ENCODE data around the gene VTA1. TPM values are rescaled to one million over a fixed set of nuclear protein-coding genes. Genes with fewer than 3 reads are reported as not detected.

VTA1 gene
- total and polyA plus RNA-seq, 2 of the 8 experiments (the other 6 are each of a cell fraction or from before 2014, with no cell fraction given), result 63.6 to 67.0 TPM

GRCh38 chr6:142258757-142259156 is 111.7 kb downstream of the VTA1 start:
- FAIRE-seq (no peak), DNase-seq (ENCODE audit: low read depth in 1 of 2, low spot score in 2 of 2) (no peak)
- Histone ChIP-seq H3K36me3 (ENCODE audit: control insufficient read depth in 2 of 4, insufficient read depth in 4 of 4, low read length in 3 of 4) (no peaks in the 10 kb centered on the region), H4K91ac (replicated peaks; ENCODE audit: insufficient read length, low read length) (no peak overlapping the region), H3K18ac (ENCODE audit: extremely low read depth, low read length) (no peak overlapping the region), H4K5ac (ENCODE audit: insufficient read length, low read depth, low read length) (no peak overlapping the region), H3K27ac (ENCODE audit: low read depth, low read length) (no peak overlapping the region), H3K56ac (replicated peaks; ENCODE audit: insufficient read length, low read depth, low read length) (no peak overlapping the region), H3K4me3 (ENCODE audit: extremely low read depth in 1 of 4, insufficient read depth in 2 of 4, low read depth in 3 of 4, low read length in 4 of 4) (no peak overlapping the region), H3K4me2 (ENCODE audit: insufficient read depth in 1 of 2, low read depth in 2 of 2, low read length in 2 of 2) (no peak overlapping the region), H2AK5ac (ENCODE audit: low read depth, low read length) (no peak overlapping the region), H3K9ac (replicated peaks in 1 of 4; ENCODE audit: extremely low read depth in 1 of 4, low read depth in 3 of 4, low read length in 3 of 4) (no peak overlapping the region), H3K14ac (ENCODE audit: insufficient read length) (no peak overlapping the region), H3K23ac (ENCODE audit: insufficient read length) (no peak overlapping the region), H3K4me1 (replicated peaks in 1 of 4; ENCODE audit: control insufficient read depth in 3 of 4, insufficient read depth in 4 of 4, low read length in 3 of 4) (no peaks in the 10 kb centered on the region), H2BK20ac (ENCODE audit: low read length) (no peak overlapping the region), H3K9me3 (ENCODE audit: insufficient read depth in 2 of 2, low read depth in 1 of 2, low read length in 1 of 2) (no peaks in the 10 kb centered on the region), H2BK15ac (ENCODE audit: low read length) (no peak overlapping the region), H2BK5ac (ENCODE audit: low read depth, low read length) (no peak overlapping the region), H4K8ac (ENCODE audit: extremely low read depth, insufficient read depth, low read length) (no peak overlapping the region), H3K79me1 (ENCODE audit: low read depth, low read length) (no peaks in the 10 kb centered on the region), H3K79me2 (ENCODE audit: control insufficient read depth in 1 of 2, insufficient read depth in 2 of 2, low read length in 2 of 2) (no peaks in the 10 kb centered on the region), H3K27me3 (replicated peaks in 1 of 4; ENCODE audit: control insufficient read depth in 3 of 4, extremely low read depth in 1 of 4, insufficient read depth in 3 of 4, low read length in 3 of 4) (peaks cover 0 to 1% (median 0%) of the 10 kb centered on the region in 4 experiments; a peak in 1 of 7 replicates), H2BK120ac (replicated peaks; ENCODE audit: low read depth, low read length) (no peak overlapping the region), H3K23me2 (ENCODE audit: low read depth, low read length) (no peaks in the 10 kb centered on the region), H4K20me1 (replicated peaks in 1 of 2; ENCODE audit: control insufficient read depth in 1 of 2, insufficient read depth in 2 of 2, low read length in 2 of 2) (no peaks in the 10 kb centered on the region), H2BK12ac (ENCODE audit: low read depth, low read length) (no peak overlapping the region), H3K4ac (replicated peaks; ENCODE audit: insufficient read length, low read depth, low read length) (no peak overlapping the region), H2AFZ (ENCODE audit: low read length) (peak overlapping the region; percentile 62; the same call in 1 of the 2 replicates)
- POLR2A ChIA-PET (ENCODE audit: partially characterized antibody), result no interaction called here
- CTCF ChIA-PET (ENCODE audit: partially characterized antibody), result no interaction called here
- WGBS, 2 experiments (ENCODE audit: extremely low coverage in 1 of 2, insufficient coverage in 1 of 2, insufficient read length in 1 of 2, insufficient replicate concordance in 2 of 2, low coverage in 1 of 2, low lambda C conversion rate in 2 of 2, missing lambda C conversion rate in 1 of 2), result 88% methylated on average over 8 of the region's 8 CpGs; no CpG with 5 or more reads in 1 of the 2 experiments
- no peak for TF ChIP-seq ASH2L (IDR thresholded peaks at IDR 0.05; ENCODE audit: low read length)
- no peak for TF ChIP-seq CBX5 (IDR thresholded peaks at IDR 0.05; ENCODE audit: low read depth, low read length)
- TF ChIP-seq USF2 (IDR thresholded peaks at IDR 0.05; ENCODE audit: low read length), result no peak
- TF ChIP-seq RXRA (IDR thresholded peaks at IDR 0.05; ENCODE audit: insufficient read depth, low read depth, low read length), result no peak
- no peak for TF ChIP-seq TEAD4 (IDR thresholded peaks at IDR 0.05; ENCODE audit: low read depth, low read length)
- no peak for TF ChIP-seq TAF7 (optimal IDR thresholded peaks at IDR 0.05; ENCODE audit: borderline replicate concordance, low read depth, low read length)
- no peak for TF ChIP-seq SP1 (IDR thresholded peaks at IDR 0.05; ENCODE audit: low read depth, low read length)
- TF ChIP-seq POU5F1 (IDR thresholded peaks at IDR 0.05; ENCODE audit: low read depth, low read length), result no peak
- TF ChIP-seq RNF2 (IDR thresholded peaks at IDR 0.05; ENCODE audit: borderline replicate concordance, low read depth, low read length, missing control alignments, poor library complexity, severe bottlenecking), result no peak
- no peak for TF ChIP-seq NRF1 (IDR thresholded peaks at IDR 0.05; ENCODE audit: low read depth, low read length)
- no peak for TF ChIP-seq KDM4A (IDR thresholded peaks at IDR 0.05; ENCODE audit: low read depth, low read length, severe bottlenecking)
- no peak for TF ChIP-seq FOSL1 (IDR thresholded peaks at IDR 0.05; ENCODE audit: insufficient read depth, low read depth, low read length)
- no peak for TF ChIP-seq YY1 (IDR thresholded peaks at IDR 0.05; ENCODE audit: low read depth, low read length)

Measured in H1 (cell line).